Left cardiac atrium (tissue), 4 donors: ENCODE results near the gene CZIB. TPM values are rescaled to one million over a fixed set of nuclear protein-coding genes. Genes with fewer than 3 reads are reported as not detected.
A peak's percentile ranks its signal among the peaks of the same experiment; 100 is the strongest.

Source experiments
- ATAC-seq, 2 donors: fragments of 200-7000 bp; cut with Tn5 transposase; one replicate each; pipeline ENCODE4 v1.9.1; 2020; ENCODE audit warnings: mild to moderate bottlenecking in 2 of 2, moderate library complexity in 2 of 2
- DNase-seq: peaks from one replicate; pipeline ENCODE4 v3.0.0-alpha.2; 2020
- intact Hi-C, 2 donors: fragments of 100-400 bp; cut with DNase I; formaldehyde crosslinking; loops; one replicate each; pipeline versions ENCODE4 v1.14.1 to v1.15.1; 2022 to 2023
- long read RNA-seq: library from polyadenylated mRNA; unstranded; transcript quantifications from one replicate; pipeline ENCODE4 v2.0.0, GENCODE V29; 2021
- total RNA-seq, 2 donors: library from RNA; stranded (reverse); fragmentation: NEBNext Ultra II Directional; extraction: Animal tissue kit (Norgen Biotek cat#: 25700); gene quantifications; one replicate each; pipeline ENCODE4 v1.2.1, GENCODE V29; 2021
- donor health status: DM: no; HTN: yes; CAD: no.
- donor health status: DM: no; HTN: yes; CAD: no; lungs with severe emphysema.
- donor health status: DM: yes; HTN: yes; CAD: no.
- donor health status: Dilated cardiomyopathy.

CZIB gene
- total RNA-seq, result 10 to 100 TPM; 42.4 to 53.7 TPM
- long read RNA-seq, transcript C1orf123-201 (8 exons, 1,085 nt), result major isoform, 10 of 24 reads
- long read RNA-seq, partial matches to known transcripts, result 2 of 24 reads
- long read RNA-seq, other reads (novel, unspliced or antisense), result 10 of 24 reads

GRCh38 chr1:53220171-53220961 is at the start of gene CZIB:
Gene CZIB, minus strand, starts transcription at chr1:53220634. Its CDS starts 59 bp downstream, at chr1:53220575.
- intact Hi-C loops, result no loop called here
- DNase-seq (peak; percentile 97), ATAC-seq (peak; percentile 98 to 99)

GRCh38 chr1:53270107-53270506 is 49.7 kb upstream of the CZIB start:
- DNase-seq (no peak), ATAC-seq (no peak)
- intact Hi-C loops, result loop anchor here in 1 of 2 donors (10.0 kb wide), 1 partner anchor 485 kb away; no protein-coding TSS in a partner anchor

GRCh38 chr1:53267761-53268160 is 47.3 kb upstream of the CZIB start:
- intact Hi-C loops, result no loop called here
- ATAC-seq, result no peak
- no peak for DNase-seq

GRCh38 chr1:53266038-53266437 is 45.6 kb upstream of the CZIB start:
- ATAC-seq, result no peak
- DNase-seq, result no peak
- intact Hi-C loops, result no loop called here

GRCh38 chr1:53265581-53265980 is 45.1 kb upstream of the CZIB start:
- intact Hi-C loops, result no loop called here
- DNase-seq (no peak), ATAC-seq (peak in 1 of 2 donors; percentile 23)

- ATAC-seq, result no peak
- DNase-seq, result no peak
- intact Hi-C loops, result no loop called here
Observed at GRCh38 chr1:53264048-53264447, 43.6 kb upstream of the CZIB start.

GRCh38 chr1:53262000-53262399 is 41.6 kb upstream of the CZIB start:
- intact Hi-C loops, result no loop called here
- no peak for DNase-seq
- no peak for ATAC-seq

- ATAC-seq (no peak), DNase-seq (no peak)
- intact Hi-C loops, result no loop called here
Observed at GRCh38 chr1:53260631-53261247, 40.3 kb upstream of the CZIB start.

GRCh38 chr1:53259932-53260331 is 39.5 kb upstream of the CZIB start:
- ATAC-seq (no peak), DNase-seq (no peak)
- intact Hi-C loops, result no loop called here

GRCh38 chr1:53258216-53258615 is 37.8 kb upstream of the CZIB start:
- intact Hi-C loops, result no loop called here
- no peak for ATAC-seq
- no peak for DNase-seq

- DNase-seq (no peak), ATAC-seq (no peak)
- intact Hi-C loops, result no loop called here
Observed at GRCh38 chr1:53257454-53258081, 37.1 kb upstream of the CZIB start.

- DNase-seq (no peak), ATAC-seq (no peak)
- intact Hi-C loops, result no loop called here
Observed at GRCh38 chr1:53256511-53257453, 36.3 kb upstream of the CZIB start.

- intact Hi-C loops, result no loop called here
- DNase-seq, result no peak
- ATAC-seq, result no peak
Observed at GRCh38 chr1:53255031-53255430, 34.6 kb upstream of the CZIB start.

GRCh38 chr1:53254011-53254640 is 33.7 kb upstream of the CZIB start:
- ATAC-seq (peak in 1 of 2 donors; percentile 15), DNase-seq (no peak)
- intact Hi-C loops, result no loop called here

- no peak for DNase-seq
- intact Hi-C loops, result no loop called here
- ATAC-seq, result no peak
Observed at GRCh38 chr1:53250325-53250724, 29.9 kb upstream of the CZIB start.

GRCh38 chr1:53249706-53250105 is 29.3 kb upstream of the CZIB start:
- intact Hi-C loops, result no loop called here
- no peak for DNase-seq
- no peak for ATAC-seq

GRCh38 chr1:53246261-53247134 is 26.1 kb upstream of the CZIB start:
- ATAC-seq (no peak), DNase-seq (no peak)
- intact Hi-C loops, result no loop called here

- DNase-seq, result no peak
- intact Hi-C loops, result no loop called here
Observed at GRCh38 chr1:53244141-53244540, 23.7 kb upstream of the CZIB start.

More at GRCh38 chr1:53244141-53244540, 23.7 kb upstream of the CZIB start:
- ATAC-seq, result no peak
